Measurements from ENCODE around the gene ST6GAL2. TPM values are rescaled to one million over a fixed set of nuclear protein-coding genes. Genes with fewer than 3 reads are reported as not detected.

The ST6GAL2 gene
- total RNA-seq, 2 experiments from 2014 or later = not detected

DNA sequence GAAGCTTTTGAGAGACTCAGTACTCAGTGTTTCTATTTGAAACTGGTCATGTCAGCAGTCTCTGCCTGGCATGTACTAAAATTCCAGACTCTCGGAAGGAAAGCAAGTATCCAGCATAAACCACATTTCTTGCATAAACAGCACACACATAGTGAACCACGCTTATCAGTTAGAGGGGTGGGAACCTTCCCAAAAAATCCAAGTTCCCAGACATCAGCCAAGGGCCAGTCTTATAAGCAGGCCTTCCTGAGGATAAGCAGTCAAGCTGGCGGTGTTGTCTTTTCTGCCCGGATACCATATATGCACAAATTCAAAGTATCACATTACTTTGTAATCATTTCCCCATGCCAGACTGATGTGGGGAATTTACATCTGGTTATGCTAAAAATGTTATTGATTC, 73.6 kb downstream of the ST6GAL2 start:
- ATAC-seq = no peak
- H3K27me3 Mint-ChIP-seq = peaks cover 4% of the 10 kb centered on the region
- no peak overlapping the region for H3K27ac Mint-ChIP-seq
- H3K36me3 Mint-ChIP-seq (ENCODE audit: low read depth) = no peaks in the 10 kb centered on the region
- H3K4me3 Mint-ChIP-seq = no peak overlapping the region
- H3K9me3 Mint-ChIP-seq = no peaks in the 10 kb centered on the region
- H3K4me1 Mint-ChIP-seq (ENCODE audit: low read depth) = no peaks in the 10 kb centered on the region
- no peak for DNase-seq
- intact Hi-C loops (cut with micrococcal nuclease) = no loop called here
- ChIA-PET POLR2A (no interaction called here), CTCF (no interaction called here)
- TF ChIP-seq, protein P1, sequence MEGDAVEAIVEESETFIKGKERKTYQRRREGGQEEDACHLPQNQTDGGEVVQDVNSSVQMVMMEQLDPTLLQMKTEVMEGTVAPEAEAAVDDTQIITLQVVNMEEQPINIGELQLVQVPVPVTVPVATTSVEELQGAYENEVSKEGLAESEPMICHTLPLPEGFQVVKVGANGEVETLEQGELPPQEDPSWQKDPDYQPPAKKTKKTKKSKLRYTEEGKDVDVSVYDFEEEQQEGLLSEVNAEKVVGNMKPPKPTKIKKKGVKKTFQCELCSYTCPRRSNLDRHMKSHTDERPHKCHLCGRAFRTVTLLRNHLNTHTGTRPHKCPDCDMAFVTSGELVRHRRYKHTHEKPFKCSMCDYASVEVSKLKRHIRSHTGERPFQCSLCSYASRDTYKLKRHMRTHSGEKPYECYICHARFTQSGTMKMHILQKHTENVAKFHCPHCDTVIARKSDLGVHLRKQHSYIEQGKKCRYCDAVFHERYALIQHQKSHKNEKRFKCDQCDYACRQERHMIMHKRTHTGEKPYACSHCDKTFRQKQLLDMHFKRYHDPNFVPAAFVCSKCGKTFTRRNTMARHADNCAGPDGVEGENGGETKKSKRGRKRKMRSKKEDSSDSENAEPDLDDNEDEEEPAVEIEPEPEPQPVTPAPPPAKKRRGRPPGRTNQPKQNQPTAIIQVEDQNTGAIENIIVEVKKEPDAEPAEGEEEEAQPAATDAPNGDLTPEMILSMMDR (IDR thresholded peaks at IDR 0.05) = no peak

DNA sequence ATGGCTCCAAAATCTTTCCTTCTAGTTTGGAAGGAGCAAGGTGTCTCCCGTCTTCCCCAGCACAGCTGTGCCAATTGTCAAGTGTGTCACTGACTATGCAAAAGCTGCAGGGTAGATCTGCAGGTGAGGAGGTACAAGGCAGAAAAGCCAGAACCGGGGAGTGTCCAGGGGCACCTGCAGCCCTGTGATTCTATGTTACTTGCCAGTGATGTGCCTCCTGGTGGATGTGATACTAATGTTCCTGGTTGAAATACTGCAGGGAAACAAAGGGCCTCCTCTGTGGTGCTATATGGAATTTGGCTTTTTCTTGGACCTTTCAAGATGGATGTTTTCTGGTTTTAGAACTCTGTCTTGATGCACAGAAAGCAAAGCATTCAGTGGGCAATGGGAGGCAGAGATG, 80.3 kb downstream of the ST6GAL2 start:
- ATAC-seq = no peak
- POLR2A ChIA-PET = no interaction called here
- Mint-ChIP-seq H3K4me1 (ENCODE audit: low read depth) (no peaks in the 10 kb centered on the region), H3K4me3 (no peak overlapping the region), H3K9me3 (no peaks in the 10 kb centered on the region), H3K36me3 (ENCODE audit: low read depth) (no peaks in the 10 kb centered on the region), H3K27ac (no peak overlapping the region), H3K27me3 (peaks cover 2% of the 10 kb centered on the region)
- CTCF ChIA-PET = no interaction called here
- intact Hi-C loops (cut with micrococcal nuclease) = no loop called here
- TF ChIP-seq, protein P1 (IDR thresholded peaks at IDR 0.05) = no peak
- no peak for DNase-seq

DNA sequence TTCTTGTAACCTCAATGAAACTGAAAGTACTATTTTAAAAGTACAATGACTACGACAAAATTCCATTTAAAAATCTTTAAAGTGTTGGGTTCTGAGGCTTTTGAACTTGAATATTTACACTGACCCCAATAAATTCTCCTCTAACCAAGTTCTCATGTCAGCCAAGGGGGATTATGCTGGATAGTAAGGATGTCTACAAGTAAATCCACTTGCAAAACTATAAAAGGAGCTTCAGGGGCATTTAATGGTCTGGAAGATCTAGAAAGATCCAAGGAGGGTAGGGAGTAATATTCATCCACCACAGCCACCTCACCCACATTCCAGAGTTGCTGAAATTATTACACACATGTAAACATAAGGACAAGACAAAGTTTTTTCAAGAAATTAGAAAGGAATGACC, 81.8 kb downstream of the ST6GAL2 start:
- ChIA-PET POLR2A (no interaction called here), CTCF (no interaction called here)
- Mint-ChIP-seq H3K4me3 (no peak overlapping the region), H3K36me3 (ENCODE audit: low read depth) (no peaks in the 10 kb centered on the region), H3K27me3 (peaks cover 5% of the 10 kb centered on the region), H3K4me1 (ENCODE audit: low read depth) (no peaks in the 10 kb centered on the region), H3K27ac (no peak overlapping the region), H3K9me3 (no peaks in the 10 kb centered on the region)
- DNase-seq (no peak), ATAC-seq (no peak)
- TF ChIP-seq, protein P1 (IDR thresholded peaks at IDR 0.05) = no peak
- intact Hi-C loops (cut with micrococcal nuclease) = no loop called here

DNA sequence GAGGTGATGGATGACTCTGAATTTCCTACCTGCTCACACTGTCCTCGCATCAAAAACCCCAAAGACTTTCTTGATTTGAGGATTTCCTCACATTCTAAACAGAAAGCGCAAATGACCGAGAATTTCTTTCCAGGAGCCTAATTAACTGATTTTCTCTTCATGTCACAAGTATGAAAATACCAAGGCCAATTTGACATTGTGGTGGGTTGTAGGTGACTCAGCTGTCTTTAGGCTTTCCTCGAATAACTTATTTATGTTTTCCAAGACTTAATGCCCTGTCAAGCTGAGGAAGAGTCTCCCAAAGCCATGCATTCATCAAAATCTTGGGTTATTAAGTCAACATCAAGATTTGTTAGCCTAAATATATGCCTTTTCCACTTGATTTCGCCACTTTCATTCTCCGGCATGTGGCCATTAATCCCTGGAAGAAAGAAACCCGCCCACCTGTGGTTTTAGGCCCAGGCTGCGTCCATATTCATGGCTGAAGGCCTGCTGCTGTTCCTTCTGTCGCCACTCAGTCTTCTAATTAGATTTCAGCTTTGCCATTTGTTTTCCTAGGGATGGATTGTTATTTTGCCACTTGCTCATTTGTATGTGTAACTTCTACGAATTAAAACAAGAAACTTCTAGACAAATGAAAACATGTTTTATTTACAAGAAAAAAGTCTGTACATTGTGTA, 84.9 kb downstream of the ST6GAL2 start:
- ChIA-PET CTCF (no interaction called here), POLR2A (no interaction called here)
- DNase-seq (no peak), ATAC-seq (no peak)
- no peaks in the 10 kb centered on the region for H3K9me3 Mint-ChIP-seq
- H3K27me3 Mint-ChIP-seq = peaks cover 4% of the 10 kb centered on the region
- TF ChIP-seq, protein P1 (IDR thresholded peaks at IDR 0.05) = no peak
- no peaks in the 10 kb centered on the region for H3K4me1 Mint-ChIP-seq (ENCODE audit: low read depth)
- no peaks in the 10 kb centered on the region for H3K36me3 Mint-ChIP-seq (ENCODE audit: low read depth)
- H3K27ac Mint-ChIP-seq = no peak overlapping the region
- no peak overlapping the region for H3K4me3 Mint-ChIP-seq
- intact Hi-C loops (cut with micrococcal nuclease) = no loop called here

DNA sequence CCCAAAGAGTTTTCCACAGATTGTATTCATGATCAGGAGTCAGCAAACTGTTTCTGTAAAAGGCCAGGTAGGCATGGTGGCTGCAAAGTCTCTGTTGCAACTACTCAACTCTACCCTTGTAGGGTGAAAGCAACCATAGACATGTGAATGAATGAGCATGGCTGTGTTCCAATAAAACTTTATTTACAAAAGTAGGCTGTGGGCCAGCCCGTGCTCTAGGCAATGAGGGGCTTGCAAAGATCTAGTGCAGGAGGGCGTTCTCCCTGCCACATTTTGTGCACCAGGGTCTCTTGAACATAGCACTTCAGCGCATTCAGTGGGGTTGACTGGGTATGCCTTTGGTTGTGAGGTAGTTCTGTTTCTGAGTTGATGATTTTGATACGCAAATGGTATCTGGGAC, 85.8 kb downstream of the ST6GAL2 start:
- ChIA-PET POLR2A (no interaction called here), CTCF (no interaction called here)
- intact Hi-C loops (cut with micrococcal nuclease) = no loop called here
- Mint-ChIP-seq H3K4me1 (ENCODE audit: low read depth) (no peaks in the 10 kb centered on the region), H3K4me3 (no peak overlapping the region), H3K9me3 (no peaks in the 10 kb centered on the region), H3K27me3 (peaks cover 4% of the 10 kb centered on the region), H3K27ac (no peak overlapping the region), H3K36me3 (ENCODE audit: low read depth) (no peaks in the 10 kb centered on the region)
- TF ChIP-seq, protein P1 (IDR thresholded peaks at IDR 0.05) = no peak
- ATAC-seq = no peak
- DNase-seq = no peak
